Skeletal muscle cell (primary cell): Measurements from ENCODE around the gene CLIC5.

Experiments
- DNase-seq: peaks from one replicate; pipeline ENCODE4 v3.0.0-alpha.2; 2010; ENCODE audit warnings: low read depth
- H3K4me3 ChIP-seq: 2 replicates; pipeline ENCODE4 v1.5.1; 2011; ENCODE audit warnings: low read depth, mild to moderate bottlenecking, control low read depth, low read length, moderate library complexity

CLIC5 gene

DNA sequence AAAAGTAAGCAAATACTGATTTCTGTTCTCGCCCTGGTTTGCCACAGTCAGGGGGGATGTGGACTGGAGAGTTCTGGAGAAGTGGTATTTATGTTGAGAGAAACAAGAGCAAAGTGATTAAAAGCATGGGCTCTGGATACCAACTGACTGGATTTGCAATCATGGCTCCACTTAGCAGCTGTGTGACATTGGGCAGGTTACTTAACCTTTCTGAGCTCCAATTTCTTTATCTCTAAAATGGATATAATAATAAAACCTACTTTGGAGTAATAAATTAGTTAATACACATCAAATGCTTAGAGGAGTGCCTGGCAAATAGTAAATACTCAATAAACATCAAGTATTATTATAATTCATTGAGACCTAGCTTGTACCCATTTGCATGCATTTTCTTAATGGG is 111.7 kb downstream of the CLIC5 start:
- no peak overlapping the region for H3K4me3 ChIP-seq
- DNase-seq, result no peak

DNA sequence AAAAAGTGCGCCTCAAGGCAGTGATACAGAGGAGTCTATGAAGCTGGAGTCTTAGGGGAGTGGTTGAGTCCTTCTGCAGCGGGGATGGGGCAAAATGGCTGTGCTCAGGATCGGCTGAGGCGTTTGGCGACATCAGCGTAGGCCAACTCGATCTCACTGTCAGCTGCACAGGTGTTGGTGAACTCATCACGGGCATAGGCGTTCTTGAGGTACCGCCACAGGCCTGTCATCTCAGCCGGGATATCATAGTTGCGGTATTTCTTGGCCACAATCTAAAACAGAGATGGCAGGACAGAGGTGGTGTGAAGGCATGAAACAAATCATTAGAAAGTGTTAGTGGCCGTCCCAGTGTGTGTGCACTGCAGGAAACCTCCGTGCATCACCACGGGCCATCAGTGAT is 112.7 kb downstream of the CLIC5 start:
- no peak for DNase-seq
- H3K4me3 ChIP-seq, result no peak overlapping the region

DNA sequence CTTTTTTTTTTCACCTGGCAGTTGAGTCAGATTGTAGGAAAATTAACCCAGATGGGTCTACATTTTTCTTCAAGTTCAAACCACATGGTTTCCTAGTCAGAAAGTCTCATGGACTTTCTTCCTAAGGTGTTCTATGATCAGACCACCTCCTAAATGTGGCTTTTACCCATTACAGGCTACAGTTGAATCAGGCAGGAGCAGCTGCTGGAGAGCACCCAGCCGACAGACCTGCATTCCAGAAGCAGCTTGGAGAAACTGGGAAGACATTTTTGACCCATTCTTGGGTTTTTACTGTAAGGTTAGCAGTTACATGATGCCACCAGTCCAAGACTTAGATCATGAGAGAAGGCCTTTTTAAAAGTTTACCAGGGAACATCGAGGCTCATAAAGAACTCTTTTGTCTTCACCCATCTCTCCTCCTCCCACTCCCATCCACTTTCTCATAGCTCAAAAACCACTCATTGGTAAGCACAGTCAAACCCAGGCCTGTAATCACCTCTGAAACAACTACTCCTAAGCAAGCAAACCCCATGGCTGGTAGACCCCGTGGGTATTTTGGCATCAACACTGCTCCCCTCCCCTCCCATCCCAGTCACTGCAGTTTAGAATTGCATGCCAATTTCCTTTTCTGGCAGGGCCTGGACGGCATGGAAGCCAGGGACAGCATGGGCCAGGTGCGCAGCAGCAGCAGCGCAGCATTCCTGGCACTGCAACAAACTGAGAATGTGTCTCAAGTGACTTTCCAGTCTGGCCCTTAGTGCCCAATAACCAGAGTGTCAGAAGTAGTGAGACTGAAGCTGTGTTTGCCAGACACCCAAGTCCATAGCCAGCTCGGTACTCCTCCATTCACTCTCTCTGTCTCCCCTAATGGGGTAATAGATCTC is 113.7 kb downstream of the CLIC5 start:
- no peak for DNase-seq
- H3K4me3 ChIP-seq, result no peak overlapping the region

DNA sequence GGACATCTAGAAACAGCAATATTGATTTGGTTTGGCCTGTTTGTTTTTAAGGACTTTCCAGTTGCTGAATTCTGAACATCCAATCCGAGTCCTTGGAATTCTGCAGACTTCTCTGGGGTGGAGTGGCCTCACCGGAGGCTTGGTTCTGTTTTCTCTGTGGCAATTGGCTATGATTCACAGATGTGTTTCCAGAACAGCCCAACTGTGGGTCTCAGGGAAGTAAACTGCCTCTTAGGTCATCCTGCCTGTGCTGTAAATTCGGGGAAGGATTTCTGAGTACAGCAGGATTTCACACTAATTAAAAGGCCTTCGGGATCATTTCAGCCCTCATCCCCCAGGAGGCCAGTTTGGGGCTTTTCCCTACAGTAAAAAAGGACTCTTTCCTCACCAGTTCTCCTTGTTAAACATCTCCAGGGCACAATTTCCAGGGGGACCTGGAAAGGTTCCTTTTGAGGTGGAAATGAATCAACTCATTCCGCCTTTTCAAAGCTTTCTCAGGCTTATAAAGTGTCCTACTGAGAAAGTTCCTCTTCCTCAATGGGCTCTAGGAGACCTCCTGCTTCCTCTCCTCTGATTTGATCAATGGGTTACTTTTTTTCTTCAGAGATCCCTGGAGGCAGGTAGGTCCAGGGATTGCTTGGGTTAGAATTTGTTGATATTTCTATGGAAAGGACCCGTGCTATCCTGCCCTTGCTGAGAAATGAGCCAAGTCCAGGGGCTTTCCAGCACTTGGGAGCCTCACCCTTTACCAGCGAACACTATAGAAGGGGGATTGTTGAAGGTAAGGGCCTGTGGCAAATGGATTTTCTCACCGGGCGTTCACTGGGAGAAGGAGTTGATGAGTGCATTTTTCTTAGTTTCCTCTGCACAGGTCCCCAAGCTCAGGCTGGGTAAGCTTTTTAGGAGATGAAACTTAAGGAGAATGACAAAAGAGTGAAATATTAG is 114.6 kb downstream of the CLIC5 start:
- no peak overlapping the region for H3K4me3 ChIP-seq
- peak; percentile 59 for DNase-seq

DNA sequence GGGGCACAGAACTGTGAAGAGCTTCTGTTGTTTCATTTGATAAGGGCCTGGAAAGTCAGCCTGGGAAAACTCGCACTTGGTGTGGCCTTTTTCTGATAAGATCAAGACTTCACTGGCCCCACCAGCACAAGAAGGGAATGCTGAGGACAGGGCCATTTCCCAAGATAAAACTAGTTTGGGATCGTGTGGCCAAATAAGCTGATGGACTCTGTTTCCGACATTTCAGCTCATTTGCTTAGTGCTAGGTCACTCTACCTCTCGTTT is 116.0 kb downstream of the CLIC5 start:
- no peak for DNase-seq
- H3K4me3 ChIP-seq, result no peak overlapping the region

DNA sequence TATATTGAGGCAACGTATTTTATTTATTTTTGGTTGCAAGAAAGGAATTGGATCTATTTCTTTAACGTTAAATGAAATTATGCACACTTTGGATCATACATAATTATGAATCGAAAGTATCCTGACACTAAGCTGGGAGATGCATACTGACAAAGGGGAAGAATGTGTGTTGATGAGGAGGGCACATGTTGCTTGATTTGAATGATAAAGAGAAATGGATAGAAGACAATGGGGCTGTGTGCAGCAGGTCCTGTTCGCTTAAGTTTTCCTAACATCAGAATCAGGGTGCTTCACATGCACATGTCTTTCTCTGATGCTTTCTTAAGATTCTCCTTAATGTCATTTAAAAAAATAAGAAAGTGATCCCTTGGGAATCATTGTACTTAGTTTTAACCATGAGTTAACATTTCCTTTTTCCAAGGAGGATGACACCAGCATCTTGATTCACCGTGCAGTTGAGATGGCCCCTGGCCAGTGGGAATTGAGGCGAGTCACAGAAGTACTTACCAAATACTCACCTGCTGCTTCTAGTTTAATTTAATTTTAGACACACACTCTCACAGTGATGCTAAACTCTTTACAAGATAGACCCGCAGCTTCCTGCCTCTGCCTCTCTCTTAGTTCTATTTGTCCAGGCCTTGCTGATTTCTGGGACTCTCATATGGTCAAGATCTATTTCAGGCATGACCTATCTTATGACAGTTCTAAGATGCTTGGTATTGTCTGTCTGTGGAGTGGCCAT is 116.5 kb downstream of the CLIC5 start:
- DNase-seq, result no peak
- no peak overlapping the region for H3K4me3 ChIP-seq

DNA sequence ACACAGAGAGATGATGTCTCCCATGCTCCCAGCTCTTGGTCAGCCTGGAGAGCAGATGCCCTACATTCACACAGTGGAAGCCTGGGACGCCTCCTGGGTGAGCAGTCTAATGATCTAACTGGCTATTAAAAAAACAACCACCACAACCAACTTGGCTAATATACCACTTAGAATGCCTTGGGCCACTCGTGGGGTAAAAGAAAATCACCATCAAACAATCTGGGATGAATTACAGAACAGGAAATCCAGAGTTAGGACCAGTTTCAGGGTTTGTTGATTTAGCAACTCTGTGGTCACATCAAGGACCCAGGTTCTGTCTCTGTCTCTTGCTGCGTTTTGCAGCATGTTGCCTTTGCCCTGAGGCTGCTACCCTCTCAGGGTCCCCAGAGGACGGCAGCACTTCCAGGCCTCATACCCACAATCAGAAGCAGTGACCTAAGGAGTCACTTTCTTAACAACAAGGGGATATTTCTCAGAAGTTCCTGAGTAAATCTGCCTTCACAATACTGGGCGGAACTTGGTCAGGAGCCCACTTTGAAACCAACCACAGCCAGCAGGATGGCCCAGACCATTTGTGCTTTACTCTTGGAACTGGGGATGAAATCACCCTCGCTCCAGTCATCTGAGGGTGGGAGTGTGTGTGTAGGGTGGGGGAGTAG is 118.7 kb downstream of the CLIC5 start:
- no peak overlapping the region for H3K4me3 ChIP-seq
- peak; percentile 69 for DNase-seq

DNA sequence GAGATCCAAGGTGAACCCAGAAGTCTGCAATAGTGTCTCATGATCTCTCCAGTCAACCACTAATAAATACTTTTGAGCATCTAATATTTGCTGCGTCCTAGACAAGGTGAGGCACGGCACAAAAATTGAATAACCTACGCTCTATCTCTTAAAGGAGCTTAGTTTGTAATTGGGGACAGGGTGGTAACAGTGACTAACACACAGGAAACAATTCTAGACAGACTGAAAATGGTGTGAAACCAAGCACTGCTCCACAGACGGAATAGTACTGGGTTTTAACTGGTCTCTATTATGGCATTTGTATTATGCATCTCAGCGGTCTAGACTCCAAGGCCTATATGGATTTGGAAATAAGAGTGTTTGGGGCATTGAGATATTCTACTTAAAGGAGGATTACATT is 120.1 kb downstream of the CLIC5 start:
- no peak for DNase-seq
- no peak overlapping the region for H3K4me3 ChIP-seq

DNA sequence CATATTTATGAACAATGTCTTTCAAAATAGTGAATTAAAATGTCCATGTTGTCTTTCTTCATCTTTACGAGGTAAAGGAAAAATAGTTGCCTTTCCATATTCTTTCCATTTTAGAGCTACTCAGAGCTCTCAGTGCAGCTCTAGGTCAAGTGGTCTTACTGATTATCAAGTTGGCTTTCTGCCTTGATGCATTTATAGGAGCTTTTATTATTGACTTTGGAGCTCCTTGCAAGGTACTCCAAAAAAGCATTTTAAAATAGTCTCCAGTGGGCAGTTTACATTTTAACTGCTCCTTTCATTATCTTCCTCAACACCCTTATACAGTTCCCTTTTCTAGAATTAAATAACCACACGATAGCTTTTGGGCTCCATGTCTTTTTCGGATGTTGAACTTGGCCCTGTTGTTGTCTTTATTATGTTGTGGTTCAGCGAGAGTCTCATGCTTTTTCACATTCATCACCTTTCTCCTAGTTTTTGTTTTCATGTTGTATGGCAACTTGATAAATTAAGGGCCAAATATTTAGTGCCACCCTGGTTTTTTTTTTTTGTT is 122.9 kb downstream of the CLIC5 start:
- H3K4me3 ChIP-seq, result no peak overlapping the region
- DNase-seq, result no peak

DNA sequence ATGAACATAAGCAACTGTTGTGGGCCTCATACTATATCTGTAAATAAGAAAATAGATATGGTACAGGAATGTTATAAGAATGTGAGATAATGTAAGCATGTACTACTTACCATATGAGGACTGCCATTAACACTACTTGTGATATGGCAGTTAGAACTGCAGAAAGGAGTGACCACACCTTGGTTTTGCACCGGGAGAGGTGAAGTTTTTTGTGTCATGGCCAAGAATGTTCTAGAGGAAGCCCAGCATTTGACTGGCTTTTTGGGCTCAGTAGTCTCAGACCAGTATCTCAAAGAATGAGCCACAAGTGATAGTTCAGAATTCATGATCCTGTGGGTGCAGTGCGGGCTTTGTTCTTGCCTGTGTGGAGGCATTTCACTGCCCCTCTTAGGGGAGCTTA is 123.5 kb downstream of the CLIC5 start:
- DNase-seq, result no peak
- H3K4me3 ChIP-seq, result no peak overlapping the region

DNA sequence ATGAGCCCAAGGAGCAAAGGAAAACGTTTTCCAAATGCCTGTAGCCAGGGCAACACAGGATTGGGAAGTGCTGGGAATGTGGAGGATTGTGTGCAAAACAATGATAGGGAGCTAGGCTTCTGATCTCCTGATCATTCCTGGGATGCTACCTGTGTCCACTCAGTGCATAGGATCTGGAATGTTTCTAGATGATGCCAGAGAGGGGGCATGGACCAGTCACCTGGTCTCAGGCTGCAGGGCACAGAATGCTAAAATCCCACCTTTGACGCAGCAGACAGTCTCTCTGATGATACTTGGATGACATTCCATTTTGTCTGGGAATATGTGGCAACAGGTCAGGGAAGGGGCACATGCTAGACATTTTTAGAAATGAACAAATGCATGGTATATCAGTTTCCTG is 128.9 kb downstream of the CLIC5 start:
- DNase-seq, result no peak

DNA sequence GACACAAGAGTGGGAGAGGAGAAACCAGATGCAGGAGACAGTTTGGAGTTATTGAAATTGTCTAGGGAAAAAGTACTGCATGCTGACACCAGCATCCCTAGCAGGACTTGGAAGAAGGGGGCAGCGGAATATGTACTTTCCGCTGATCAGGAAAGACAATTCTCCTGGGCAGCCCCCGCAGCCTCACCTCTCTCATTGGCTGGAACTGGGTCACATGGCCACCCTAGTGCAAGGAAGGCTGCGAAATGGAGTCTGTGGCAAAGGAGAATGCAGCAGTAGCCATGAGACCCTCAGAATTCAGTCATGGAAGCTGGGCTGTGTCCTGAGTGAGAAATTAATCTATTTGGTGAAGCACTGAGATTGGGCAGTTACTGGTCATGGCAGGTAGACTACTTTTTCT is 131.3 kb downstream of the CLIC5 start:
- DNase-seq, result no peak
- no peak overlapping the region for H3K4me3 ChIP-seq

More for the DNA sequence above, 128.9 kb downstream of the CLIC5 start:
- no peak overlapping the region for H3K4me3 ChIP-seq

DNA sequence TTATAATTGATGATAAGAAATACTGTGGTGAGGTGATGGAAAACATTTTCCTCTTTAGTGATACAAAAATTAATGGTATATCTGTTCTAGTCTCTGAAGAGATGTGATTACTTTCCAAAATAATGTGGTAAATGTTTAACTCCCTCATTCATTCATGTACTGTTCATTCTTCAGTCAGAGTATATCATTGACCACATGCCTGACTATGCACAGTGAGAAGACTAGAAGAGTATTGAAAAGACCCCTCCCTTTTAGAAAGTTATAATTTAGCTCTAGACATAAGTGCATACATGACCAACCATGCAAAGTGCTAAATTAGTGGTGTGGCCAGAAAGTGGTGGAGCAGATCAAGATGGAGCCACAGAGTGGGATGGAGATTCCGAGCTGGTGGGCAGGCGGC is 133.0 kb downstream of the CLIC5 start:
- no peak overlapping the region for H3K4me3 ChIP-seq
- no peak for DNase-seq

DNA sequence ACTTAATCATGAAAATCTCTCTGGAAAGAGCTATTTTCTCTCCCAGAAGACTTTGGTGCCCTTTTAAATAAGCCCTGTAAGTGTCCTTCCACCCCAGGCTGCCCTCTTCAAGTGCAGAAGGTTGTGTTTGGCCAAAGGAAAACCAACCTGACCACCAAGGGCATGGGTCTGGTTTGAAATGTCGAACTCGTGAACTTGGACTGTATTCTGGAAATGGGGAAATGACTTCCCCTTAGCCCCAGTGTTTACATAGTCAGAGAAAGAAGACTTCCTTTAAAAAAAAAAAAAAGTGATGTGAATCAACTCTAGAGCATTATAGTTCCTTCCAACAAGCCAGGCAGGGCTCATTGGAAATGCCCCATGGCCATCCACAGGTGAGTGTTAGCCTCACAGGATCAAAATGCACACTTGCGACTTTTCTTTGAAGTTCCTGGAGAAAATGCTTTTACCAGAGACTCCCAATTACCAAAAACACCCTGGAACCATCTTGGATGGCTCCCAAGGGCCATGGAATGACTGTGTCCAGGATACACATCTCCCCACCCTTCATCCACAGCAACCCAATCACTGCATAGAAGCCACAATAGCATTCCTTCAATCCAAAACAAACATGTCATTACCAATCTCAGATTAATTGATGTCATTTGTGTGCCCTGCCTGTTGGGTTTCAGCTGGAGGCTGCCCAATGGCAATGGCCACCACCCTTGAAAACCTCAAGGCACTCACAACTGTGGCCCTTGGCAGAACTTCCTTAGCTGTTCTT is 133.8 kb downstream of the CLIC5 start:
- no peak overlapping the region for H3K4me3 ChIP-seq
- no peak for DNase-seq

DNA sequence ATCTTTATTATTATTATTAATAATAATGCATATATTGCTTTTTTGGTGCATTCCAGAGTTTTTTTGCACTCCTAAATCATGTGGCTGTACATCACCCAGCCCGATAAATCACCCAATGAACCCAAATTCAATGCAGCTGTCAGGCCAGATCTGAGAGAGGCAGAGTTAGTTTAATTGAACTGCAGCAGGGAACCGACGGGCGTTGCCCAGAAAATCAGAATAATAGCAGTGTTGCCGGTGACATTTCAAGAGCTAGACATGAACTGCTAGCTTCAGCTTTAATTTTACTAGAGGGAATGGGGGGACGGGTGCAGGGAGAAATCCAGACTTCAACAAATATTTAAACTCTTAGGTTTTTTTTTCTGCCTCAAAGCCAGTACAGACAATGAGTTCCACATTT is 135.0 kb downstream of the CLIC5 start:
- no peak overlapping the region for H3K4me3 ChIP-seq
- DNase-seq, result no peak

DNA sequence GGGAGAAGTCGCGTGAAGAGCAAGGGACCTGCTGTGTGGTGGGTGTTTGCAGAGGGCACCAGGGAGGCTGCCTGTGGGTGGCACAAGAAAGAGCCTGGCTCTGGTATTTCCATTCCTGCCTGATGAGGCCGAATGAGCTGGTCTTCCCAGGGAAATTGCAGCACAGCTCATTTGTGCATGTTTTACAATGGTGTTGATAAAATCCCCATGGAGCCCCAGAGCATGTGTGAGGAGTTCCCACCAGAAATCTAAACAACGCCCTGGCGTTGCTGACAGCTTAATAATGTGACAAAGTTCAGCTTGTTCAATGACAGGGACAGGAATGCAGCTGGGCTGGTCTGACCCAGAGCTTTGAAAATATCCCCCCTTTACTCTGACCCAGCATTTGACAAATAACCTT is 135.5 kb downstream of the CLIC5 start:
- H3K4me3 ChIP-seq, result no peak overlapping the region
- no peak for DNase-seq

DNA sequence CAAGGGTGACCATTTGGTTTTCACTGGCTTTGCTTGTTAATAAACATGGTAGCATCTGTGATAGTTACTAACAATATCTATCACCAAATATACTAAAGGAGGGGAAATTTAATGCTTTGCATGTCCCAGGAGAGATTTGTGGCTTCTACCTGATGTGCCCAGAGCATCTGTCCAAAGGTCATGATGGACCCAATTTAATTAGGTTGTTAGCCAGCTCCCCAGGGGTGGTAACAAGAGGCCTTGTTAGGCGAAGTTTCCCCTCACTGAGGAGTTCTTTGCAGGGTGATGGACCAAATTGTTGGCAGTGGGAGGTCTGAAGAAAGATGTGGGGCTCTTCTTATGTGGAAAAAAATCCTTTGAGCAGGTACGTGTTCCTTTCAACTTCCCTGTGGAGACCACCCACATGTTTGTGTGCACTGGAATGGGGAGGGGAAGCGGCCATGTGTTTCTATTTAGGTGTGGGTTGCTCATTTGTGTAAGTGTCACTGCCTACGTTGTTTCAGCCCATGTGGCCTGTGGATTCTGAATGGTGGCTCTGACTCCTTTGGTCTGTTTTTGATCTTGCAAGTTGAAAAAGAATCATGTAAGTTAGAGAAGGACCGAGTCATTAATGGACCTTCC is 137.6 kb downstream of the CLIC5 start:
- no peak for DNase-seq

DNA sequence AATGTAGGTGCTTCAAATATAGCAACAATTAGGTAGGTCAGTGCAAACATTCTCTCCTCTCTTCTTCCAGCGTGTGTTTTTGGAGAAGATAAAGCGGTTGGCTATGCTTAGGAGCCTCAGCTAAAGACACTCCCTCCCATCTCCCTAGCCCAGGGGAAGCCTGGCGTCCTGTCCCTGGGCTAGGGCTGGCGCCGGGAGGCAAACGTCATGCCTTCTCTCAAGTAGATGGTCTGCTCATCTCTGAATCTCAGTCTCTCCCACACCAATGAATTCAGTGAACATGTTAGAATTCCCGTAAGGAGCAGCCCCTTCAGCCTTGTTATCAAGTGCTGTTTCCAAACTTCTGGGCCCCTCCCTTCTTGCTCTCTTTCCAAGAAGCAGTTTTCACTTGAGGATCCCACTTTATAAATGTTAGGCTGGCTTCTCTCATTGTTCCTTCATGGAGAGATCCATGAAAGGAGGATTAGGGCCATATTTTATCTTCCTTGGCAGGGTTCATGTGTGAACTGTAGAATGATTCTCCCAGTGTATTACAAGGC is 142.8 kb downstream of the CLIC5 start:
- H3K4me3 ChIP-seq, result no peak overlapping the region
- no peak for DNase-seq

More for the DNA sequence above, 137.6 kb downstream of the CLIC5 start:
- H3K4me3 ChIP-seq, result no peak overlapping the region
